Cardiac fibroblast (primary cell): Measurements from ENCODE around the gene ZC3H18.

ENCODE experiments used
- DNase-seq, 2 donors: peaks; one replicate each; pipeline versions ENCODE4 v3.0.0 to v3.0.0-alpha.2; 2010; ENCODE audit warnings: low read depth in 2 of 2
- H3K4me3 ChIP-seq, 2 donors: replicated peaks in 1 of 2; 1 replicate in 1 of 2; 2 replicates in 1 of 2; pipeline ENCODE4 v1.5.1; 2011; ENCODE audit warnings: low read depth in 2 of 2, low read length in 2 of 2, mild to moderate bottlenecking in 2 of 2, moderate library complexity in 1 of 2
- CTCF ChIP-seq: IDR thresholded peaks from one replicate; pipeline ENCODE4 v1.5.1; 2011; ENCODE audit warnings: low read depth, mild to moderate bottlenecking, low read length, inconsistent platforms

The ZC3H18 gene

GRCh38 chr16:88550246-88550661 is 19.9 kb upstream of the ZC3H18 start:
- no peak for TF ChIP-seq CTCF
- DNase-seq, result no peak
- H3K4me3 ChIP-seq, result no peak overlapping the region

- TF ChIP-seq CTCF, result no peak
- no peak for DNase-seq
- no peak overlapping the region for H3K4me3 ChIP-seq
Measured at GRCh38 chr16:88552166-88552565, 18.0 kb upstream of the ZC3H18 start.

GRCh38 chr16:88552815-88553214 is 17.4 kb upstream of the ZC3H18 start:
- TF ChIP-seq CTCF, result no peak
- DNase-seq, result no peak
- no peak overlapping the region for H3K4me3 ChIP-seq

- H3K4me3 ChIP-seq, result no peak overlapping the region
- no peak for TF ChIP-seq CTCF
- no peak for DNase-seq
Measured at GRCh38 chr16:88553739-88554138, 16.5 kb upstream of the ZC3H18 start.

- no peak overlapping the region for H3K4me3 ChIP-seq
- DNase-seq, result no peak
- no peak for TF ChIP-seq CTCF
Measured at GRCh38 chr16:88554711-88555264, 15.4 kb upstream of the ZC3H18 start.

GRCh38 chr16:88556294-88556988 is 13.8 kb upstream of the ZC3H18 start:
- TF ChIP-seq CTCF, result no peak
- H3K4me3 ChIP-seq, result no peak overlapping the region
- no peak for DNase-seq
